ENCODE data around the gene LAGE3. TPM values are rescaled to one million over a fixed set of nuclear protein-coding genes. Genes with fewer than 3 reads are reported as not detected.

The LAGE3 gene
- total and polyA plus RNA-seq, 2 of the 8 experiments (the other 6 are each of a cell fraction or from before 2014, with no cell fraction given): 44.5 to 102 TPM

DNA sequence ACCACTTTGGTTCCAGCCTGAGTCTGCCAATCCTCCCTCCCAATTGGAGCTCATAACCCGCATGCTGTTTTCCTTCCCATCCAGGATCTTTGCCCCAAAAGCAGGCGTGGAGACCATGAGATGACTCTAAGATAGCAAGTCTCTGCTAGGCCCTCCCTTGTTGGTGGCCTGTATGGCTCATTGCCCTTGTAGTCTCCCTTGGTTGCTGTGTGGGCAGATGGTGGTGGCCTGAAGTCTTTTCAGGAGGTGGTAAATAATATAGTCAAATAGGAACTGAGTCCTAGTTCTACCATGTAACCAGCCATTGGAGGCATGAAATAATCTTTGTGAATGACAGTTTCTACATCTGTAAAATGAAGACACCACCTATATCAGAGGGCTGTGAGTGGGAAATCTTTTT lies 49.4 kb downstream of the LAGE3 start (continued):
- TF ChIP-seq, protein P1, sequence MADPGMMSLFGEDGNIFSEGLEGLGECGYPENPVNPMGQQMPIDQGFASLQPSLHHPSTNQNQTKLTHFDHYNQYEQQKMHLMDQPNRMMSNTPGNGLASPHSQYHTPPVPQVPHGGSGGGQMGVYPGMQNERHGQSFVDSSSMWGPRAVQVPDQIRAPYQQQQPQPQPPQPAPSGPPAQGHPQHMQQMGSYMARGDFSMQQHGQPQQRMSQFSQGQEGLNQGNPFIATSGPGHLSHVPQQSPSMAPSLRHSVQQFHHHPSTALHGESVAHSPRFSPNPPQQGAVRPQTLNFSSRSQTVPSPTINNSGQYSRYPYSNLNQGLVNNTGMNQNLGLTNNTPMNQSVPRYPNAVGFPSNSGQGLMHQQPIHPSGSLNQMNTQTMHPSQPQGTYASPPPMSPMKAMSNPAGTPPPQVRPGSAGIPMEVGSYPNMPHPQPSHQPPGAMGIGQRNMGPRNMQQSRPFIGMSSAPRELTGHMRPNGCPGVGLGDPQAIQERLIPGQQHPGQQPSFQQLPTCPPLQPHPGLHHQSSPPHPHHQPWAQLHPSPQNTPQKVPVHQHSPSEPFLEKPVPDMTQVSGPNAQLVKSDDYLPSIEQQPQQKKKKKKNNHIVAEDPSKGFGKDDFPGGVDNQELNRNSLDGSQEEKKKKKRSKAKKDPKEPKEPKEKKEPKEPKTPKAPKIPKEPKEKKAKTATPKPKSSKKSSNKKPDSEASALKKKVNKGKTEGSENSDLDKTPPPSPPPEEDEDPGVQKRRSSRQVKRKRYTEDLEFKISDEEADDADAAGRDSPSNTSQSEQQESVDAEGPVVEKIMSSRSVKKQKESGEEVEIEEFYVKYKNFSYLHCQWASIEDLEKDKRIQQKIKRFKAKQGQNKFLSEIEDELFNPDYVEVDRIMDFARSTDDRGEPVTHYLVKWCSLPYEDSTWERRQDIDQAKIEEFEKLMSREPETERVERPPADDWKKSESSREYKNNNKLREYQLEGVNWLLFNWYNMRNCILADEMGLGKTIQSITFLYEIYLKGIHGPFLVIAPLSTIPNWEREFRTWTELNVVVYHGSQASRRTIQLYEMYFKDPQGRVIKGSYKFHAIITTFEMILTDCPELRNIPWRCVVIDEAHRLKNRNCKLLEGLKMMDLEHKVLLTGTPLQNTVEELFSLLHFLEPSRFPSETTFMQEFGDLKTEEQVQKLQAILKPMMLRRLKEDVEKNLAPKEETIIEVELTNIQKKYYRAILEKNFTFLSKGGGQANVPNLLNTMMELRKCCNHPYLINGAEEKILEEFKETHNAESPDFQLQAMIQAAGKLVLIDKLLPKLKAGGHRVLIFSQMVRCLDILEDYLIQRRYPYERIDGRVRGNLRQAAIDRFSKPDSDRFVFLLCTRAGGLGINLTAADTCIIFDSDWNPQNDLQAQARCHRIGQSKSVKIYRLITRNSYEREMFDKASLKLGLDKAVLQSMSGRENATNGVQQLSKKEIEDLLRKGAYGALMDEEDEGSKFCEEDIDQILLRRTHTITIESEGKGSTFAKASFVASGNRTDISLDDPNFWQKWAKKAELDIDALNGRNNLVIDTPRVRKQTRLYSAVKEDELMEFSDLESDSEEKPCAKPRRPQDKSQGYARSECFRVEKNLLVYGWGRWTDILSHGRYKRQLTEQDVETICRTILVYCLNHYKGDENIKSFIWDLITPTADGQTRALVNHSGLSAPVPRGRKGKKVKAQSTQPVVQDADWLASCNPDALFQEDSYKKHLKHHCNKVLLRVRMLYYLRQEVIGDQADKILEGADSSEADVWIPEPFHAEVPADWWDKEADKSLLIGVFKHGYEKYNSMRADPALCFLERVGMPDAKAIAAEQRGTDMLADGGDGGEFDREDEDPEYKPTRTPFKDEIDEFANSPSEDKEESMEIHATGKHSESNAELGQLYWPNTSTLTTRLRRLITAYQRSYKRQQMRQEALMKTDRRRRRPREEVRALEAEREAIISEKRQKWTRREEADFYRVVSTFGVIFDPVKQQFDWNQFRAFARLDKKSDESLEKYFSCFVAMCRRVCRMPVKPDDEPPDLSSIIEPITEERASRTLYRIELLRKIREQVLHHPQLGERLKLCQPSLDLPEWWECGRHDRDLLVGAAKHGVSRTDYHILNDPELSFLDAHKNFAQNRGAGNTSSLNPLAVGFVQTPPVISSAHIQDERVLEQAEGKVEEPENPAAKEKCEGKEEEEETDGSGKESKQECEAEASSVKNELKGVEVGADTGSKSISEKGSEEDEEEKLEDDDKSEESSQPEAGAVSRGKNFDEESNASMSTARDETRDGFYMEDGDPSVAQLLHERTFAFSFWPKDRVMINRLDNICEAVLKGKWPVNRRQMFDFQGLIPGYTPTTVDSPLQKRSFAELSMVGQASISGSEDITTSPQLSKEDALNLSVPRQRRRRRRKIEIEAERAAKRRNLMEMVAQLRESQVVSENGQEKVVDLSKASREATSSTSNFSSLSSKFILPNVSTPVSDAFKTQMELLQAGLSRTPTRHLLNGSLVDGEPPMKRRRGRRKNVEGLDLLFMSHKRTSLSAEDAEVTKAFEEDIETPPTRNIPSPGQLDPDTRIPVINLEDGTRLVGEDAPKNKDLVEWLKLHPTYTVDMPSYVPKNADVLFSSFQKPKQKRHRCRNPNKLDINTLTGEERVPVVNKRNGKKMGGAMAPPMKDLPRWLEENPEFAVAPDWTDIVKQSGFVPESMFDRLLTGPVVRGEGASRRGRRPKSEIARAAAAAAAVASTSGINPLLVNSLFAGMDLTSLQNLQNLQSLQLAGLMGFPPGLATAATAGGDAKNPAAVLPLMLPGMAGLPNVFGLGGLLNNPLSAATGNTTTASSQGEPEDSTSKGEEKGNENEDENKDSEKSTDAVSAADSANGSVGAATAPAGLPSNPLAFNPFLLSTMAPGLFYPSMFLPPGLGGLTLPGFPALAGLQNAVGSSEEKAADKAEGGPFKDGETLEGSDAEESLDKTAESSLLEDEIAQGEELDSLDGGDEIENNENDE (IDR thresholded peaks at IDR 0.05; ENCODE audit: insufficient replicate concordance, low read length): no peak
- TF ChIP-seq NANOG (IDR thresholded peaks at IDR 0.05; ENCODE audit: insufficient read depth, low read depth, low read length, poor library complexity, severe bottlenecking) (no peak), GTF2F1 (IDR thresholded peaks at IDR 0.05; ENCODE audit: borderline replicate concordance, low read depth, low read length) (no peak), SUZ12 (IDR thresholded peaks at IDR 0.05; ENCODE audit: low read length) (no peak), PHF8 (conservative IDR thresholded peaks at IDR 0.05; ENCODE audit: low read depth, low read length) (no peak), EGR1 (IDR thresholded peaks at IDR 0.05; ENCODE audit: borderline replicate concordance, low read depth, low read length) (no peak), SP1 (IDR thresholded peaks at IDR 0.05; ENCODE audit: low read depth, low read length) (no peak), CHD2 (IDR thresholded peaks at IDR 0.05; ENCODE audit: low read length) (no peak), TBP (IDR thresholded peaks at IDR 0.05; ENCODE audit: low read depth, low read length) (no peak)
- TF ChIP-seq, protein P2, sequence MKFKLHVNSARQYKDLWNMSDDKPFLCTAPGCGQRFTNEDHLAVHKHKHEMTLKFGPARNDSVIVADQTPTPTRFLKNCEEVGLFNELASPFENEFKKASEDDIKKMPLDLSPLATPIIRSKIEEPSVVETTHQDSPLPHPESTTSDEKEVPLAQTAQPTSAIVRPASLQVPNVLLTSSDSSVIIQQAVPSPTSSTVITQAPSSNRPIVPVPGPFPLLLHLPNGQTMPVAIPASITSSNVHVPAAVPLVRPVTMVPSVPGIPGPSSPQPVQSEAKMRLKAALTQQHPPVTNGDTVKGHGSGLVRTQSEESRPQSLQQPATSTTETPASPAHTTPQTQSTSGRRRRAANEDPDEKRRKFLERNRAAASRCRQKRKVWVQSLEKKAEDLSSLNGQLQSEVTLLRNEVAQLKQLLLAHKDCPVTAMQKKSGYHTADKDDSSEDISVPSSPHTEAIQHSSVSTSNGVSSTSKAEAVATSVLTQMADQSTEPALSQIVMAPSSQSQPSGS (IDR thresholded peaks at IDR 0.05; ENCODE audit: low read length): no peak
